Lower leg skin (tissue), 3 donors: ENCODE results near the gene SELPLG.

Experiments used
- POLR2A ChIP-seq, 2 donors: fragments of 450-650 bp; IDR thresholded peaks; one replicate each; pipeline ENCODE4 v1.6.1; 2016 to 2017; ENCODE audit warnings: antibody characterized with exemption in 2 of 2, mild to moderate bottlenecking in 1 of 2, moderate library complexity in 1 of 2
- TF ChIP-seq, protein P1 (sequence below), 3 donors: fragments of 450-650 bp; IDR thresholded peaks; one replicate each; pipeline ENCODE4 v1.5.1; 2016; ENCODE audit warnings: antibody characterized with exemption in 3 of 3, mild to moderate bottlenecking in 3 of 3, moderate library complexity in 2 of 3

DNA sequence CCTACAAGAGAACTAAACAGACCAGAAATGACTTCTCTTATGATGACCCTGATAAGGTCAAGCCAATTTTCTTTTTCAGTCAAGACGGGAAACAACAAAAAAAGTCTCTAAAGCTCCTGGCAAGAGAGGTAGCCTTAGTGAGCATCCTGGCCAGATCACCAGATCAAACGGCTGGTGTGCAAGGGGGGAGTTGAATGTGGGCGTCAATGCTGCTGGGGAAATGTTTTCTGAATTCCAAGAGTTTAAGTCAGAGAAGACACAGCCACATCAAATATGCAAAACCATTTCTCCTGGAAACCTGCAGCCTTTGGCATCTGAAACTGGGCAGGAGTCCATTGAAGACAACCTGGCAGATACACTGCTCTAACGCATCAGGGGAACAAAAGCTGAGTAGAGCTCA, 16.0 kb upstream of the SELPLG start:
- no peak for TF ChIP-seq POLR2A (IDR thresholded peaks at IDR 0.05)
- TF ChIP-seq, protein P1, sequence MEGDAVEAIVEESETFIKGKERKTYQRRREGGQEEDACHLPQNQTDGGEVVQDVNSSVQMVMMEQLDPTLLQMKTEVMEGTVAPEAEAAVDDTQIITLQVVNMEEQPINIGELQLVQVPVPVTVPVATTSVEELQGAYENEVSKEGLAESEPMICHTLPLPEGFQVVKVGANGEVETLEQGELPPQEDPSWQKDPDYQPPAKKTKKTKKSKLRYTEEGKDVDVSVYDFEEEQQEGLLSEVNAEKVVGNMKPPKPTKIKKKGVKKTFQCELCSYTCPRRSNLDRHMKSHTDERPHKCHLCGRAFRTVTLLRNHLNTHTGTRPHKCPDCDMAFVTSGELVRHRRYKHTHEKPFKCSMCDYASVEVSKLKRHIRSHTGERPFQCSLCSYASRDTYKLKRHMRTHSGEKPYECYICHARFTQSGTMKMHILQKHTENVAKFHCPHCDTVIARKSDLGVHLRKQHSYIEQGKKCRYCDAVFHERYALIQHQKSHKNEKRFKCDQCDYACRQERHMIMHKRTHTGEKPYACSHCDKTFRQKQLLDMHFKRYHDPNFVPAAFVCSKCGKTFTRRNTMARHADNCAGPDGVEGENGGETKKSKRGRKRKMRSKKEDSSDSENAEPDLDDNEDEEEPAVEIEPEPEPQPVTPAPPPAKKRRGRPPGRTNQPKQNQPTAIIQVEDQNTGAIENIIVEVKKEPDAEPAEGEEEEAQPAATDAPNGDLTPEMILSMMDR (IDR thresholded peaks at IDR 0.05) = no peak
